ENCODE data around the gene UGT1A10. TPM values are rescaled to one million over a fixed set of nuclear protein-coding genes. Genes with fewer than 3 reads are reported as not detected.

Gene UGT1A10
- total and polyA plus RNA-seq, 4 donors = 0.03 to 0.14 TPM; not detected in 2

- Histone ChIP-seq H3K9me3 (ENCODE audit: control insufficient read depth in 4 of 4, insufficient read depth in 3 of 4, low read length in 3 of 4) (no peaks in the 10 kb centered on the region), H3K27me3 (ENCODE audit: control insufficient read depth in 3 of 3, insufficient read depth in 3 of 3, low read length in 2 of 3) (no peaks in the 10 kb centered on the region), H3K36me3 (ENCODE audit: control insufficient read depth in 4 of 4, insufficient read depth in 4 of 4, low read length in 4 of 4) (no peaks in the 10 kb centered on the region), H3K4me1 (ENCODE audit: control insufficient read depth in 5 of 5, insufficient read depth in 5 of 5, low read length in 5 of 5) (no peaks in the 10 kb centered on the region), H3K9ac (ENCODE audit: insufficient read depth in 1 of 2, low read length in 2 of 2) (no peak overlapping the region), H3K4me3 (no peak overlapping the region), H3K27ac (ENCODE audit: low read depth in 1 of 2, low read length in 1 of 2) (no peak overlapping the region)
- DNase-seq (no peak), ATAC-seq (ENCODE audit: insufficient read depth, low FRiP score) (no peak)
- WGBS, 2 donors = 0 to 96% methylated on average over 1 of the region's 1 CpG
- TF ChIP-seq, protein P1, sequence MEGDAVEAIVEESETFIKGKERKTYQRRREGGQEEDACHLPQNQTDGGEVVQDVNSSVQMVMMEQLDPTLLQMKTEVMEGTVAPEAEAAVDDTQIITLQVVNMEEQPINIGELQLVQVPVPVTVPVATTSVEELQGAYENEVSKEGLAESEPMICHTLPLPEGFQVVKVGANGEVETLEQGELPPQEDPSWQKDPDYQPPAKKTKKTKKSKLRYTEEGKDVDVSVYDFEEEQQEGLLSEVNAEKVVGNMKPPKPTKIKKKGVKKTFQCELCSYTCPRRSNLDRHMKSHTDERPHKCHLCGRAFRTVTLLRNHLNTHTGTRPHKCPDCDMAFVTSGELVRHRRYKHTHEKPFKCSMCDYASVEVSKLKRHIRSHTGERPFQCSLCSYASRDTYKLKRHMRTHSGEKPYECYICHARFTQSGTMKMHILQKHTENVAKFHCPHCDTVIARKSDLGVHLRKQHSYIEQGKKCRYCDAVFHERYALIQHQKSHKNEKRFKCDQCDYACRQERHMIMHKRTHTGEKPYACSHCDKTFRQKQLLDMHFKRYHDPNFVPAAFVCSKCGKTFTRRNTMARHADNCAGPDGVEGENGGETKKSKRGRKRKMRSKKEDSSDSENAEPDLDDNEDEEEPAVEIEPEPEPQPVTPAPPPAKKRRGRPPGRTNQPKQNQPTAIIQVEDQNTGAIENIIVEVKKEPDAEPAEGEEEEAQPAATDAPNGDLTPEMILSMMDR (IDR thresholded peaks at IDR 0.05; ENCODE audit: control extremely low read depth, extremely low read depth) = no peak
Measured at GRCh38 chr2:233706720-233707119, 70.5 kb downstream of the UGT1A10 start.

GRCh38 chr2:233707940-233708644, 71.8 kb downstream of the UGT1A10 start:
- H3K4me3 ChIP-seq = no peak overlapping the region
- TF ChIP-seq, protein P1 (IDR thresholded peaks at IDR 0.05; ENCODE audit: control extremely low read depth, extremely low read depth) = no peak
- no peak for ATAC-seq (ENCODE audit: insufficient read depth, low FRiP score)
- H3K4me1 ChIP-seq (ENCODE audit: control insufficient read depth in 5 of 5, insufficient read depth in 5 of 5, low read length in 5 of 5) = no peaks in the 10 kb centered on the region
- no peak for DNase-seq
- no peak overlapping the region for H3K27ac ChIP-seq (ENCODE audit: low read depth in 1 of 2, low read length in 1 of 2)
- no peak overlapping the region for H3K9ac ChIP-seq (ENCODE audit: insufficient read depth in 1 of 2, low read length in 2 of 2)
- H3K36me3 ChIP-seq (ENCODE audit: control insufficient read depth in 4 of 4, insufficient read depth in 4 of 4, low read length in 4 of 4) = no peaks in the 10 kb centered on the region
- WGBS, 2 donors = 73 to 86% methylated on average over 10 of the region's 10 CpGs
- H3K27me3 ChIP-seq (ENCODE audit: control insufficient read depth in 3 of 3, insufficient read depth in 3 of 3, low read length in 2 of 3) = no peaks in the 10 kb centered on the region
- H3K9me3 ChIP-seq (ENCODE audit: control insufficient read depth in 4 of 4, insufficient read depth in 3 of 4, low read length in 3 of 4) = no peaks in the 10 kb centered on the region

GRCh38 chr2:233708942-233709341, 72.7 kb downstream of the UGT1A10 start:
- Histone ChIP-seq H3K9me3 (ENCODE audit: control insufficient read depth in 4 of 4, insufficient read depth in 3 of 4, low read length in 3 of 4) (no peaks in the 10 kb centered on the region), H3K9ac (ENCODE audit: insufficient read depth in 1 of 2, low read length in 2 of 2) (no peak overlapping the region), H3K4me3 (no peak overlapping the region), H3K36me3 (ENCODE audit: control insufficient read depth in 4 of 4, insufficient read depth in 4 of 4, low read length in 4 of 4) (no peaks in the 10 kb centered on the region), H3K4me1 (ENCODE audit: control insufficient read depth in 5 of 5, insufficient read depth in 5 of 5, low read length in 5 of 5) (no peaks in the 10 kb centered on the region), H3K27ac (ENCODE audit: low read depth in 1 of 2, low read length in 1 of 2) (no peak overlapping the region), H3K27me3 (ENCODE audit: control insufficient read depth in 3 of 3, insufficient read depth in 3 of 3, low read length in 2 of 3) (no peaks in the 10 kb centered on the region)
- 80 to 89% methylated on average over 5 of the region's 5 CpGs for WGBS, 2 donors
- ATAC-seq (ENCODE audit: insufficient read depth, low FRiP score) (no peak), DNase-seq (no peak)
- TF ChIP-seq, protein P1 (IDR thresholded peaks at IDR 0.05; ENCODE audit: control extremely low read depth, extremely low read depth) = no peak

All from lung (tissue), 12 donors.